Measurements from ENCODE around the gene P2RY14. TPM values are rescaled to one million over a fixed set of nuclear protein-coding genes. Genes with fewer than 3 reads are reported as not detected.

P2RY14 gene
- total RNA-seq, 4 donors from 2014 or later: 1.8 to 9.5 (median 2.5) TPM

DNA sequence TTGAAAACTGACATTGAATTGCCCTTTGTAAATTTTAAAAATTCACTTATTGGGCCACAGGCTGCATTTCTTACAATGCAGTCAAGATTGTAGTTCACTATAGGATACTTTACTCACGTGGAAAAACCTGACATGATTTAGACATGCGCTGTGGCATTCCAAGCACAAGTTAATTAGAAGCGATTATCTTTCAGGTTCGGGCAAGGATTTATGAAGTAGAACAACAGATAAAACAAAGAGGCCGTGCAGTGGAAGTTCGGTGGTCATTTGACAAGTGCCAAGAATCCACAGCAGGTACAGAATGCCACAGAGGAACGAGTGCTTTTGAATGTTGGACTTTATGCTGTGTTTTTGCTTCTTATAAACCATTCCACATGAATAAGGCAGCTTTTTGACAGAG is 113.1 kb downstream of the P2RY14 start:
- 87 to 91% methylated on average over 7 of the region's 7 CpGs for WGBS, 2 donors
- Histone ChIP-seq H3K4me3 (replicated peaks in 1 of 3) (no peak overlapping the region), H3K4me1 (peaks cover 0 to 9% of the 10 kb centered on the region in 2 donors), H3K9me3 (no peaks in the 10 kb centered on the region), H3K27me3 (no peaks in the 10 kb centered on the region), H3K27ac (no peak overlapping the region), H3K36me3 (no peaks in the 10 kb centered on the region)
- TF ChIP-seq CTCF (IDR thresholded peaks at IDR 0.05): no peak
- TF ChIP-seq POLR2A (IDR thresholded peaks at IDR 0.05): no peak
- no peak for DNase-seq
- intact Hi-C loops (cut with DNase I): loop anchor here (10.0 kb wide), 1 partner anchor 120 kb away; no protein-coding TSS in a partner anchor

Small RNA genes lying within 50 kb of the gene (small RNA-seq; reads per million reads assigned to genes)
- 5.8 reads per million, percentile 88 among the genes with 10 or more reads in this experiment for gene RNA5SP145

Other genes with a start within 250 kb of the P2RY14 start
- 10 to 100 TPM in 1 of 4 donors, 1 to 10 TPM in 3; 1.6 to 23.7 (median 4.0) TPM for gene MED12L, start 192.9 kb downstream of the P2RY14 start, total RNA-seq
- gene GPR171, start 75.3 kb downstream of the P2RY14 start, total RNA-seq: 1 to 10 TPM; 1.7 to 8.7 (median 2.3) TPM
- gene GPR87, start 38.3 kb upstream of the P2RY14 start, total RNA-seq: not detected
- gene P2RY13, start 51.0 kb upstream of the P2RY14 start, total RNA-seq: 1 to 10 TPM in 2 of 4 donors, under 1 TPM in 2; 0.63 to 1.8 (median 0.89) TPM
- 1 to 10 TPM in 2 of 4 donors, under 1 TPM in 2; 0.49 to 1.8 (median 1.1) TPM for gene P2RY12, start 106.2 kb upstream of the P2RY14 start, total RNA-seq
- 1 to 10 TPM; 2.4 to 6.8 (median 5.8) TPM for gene IGSF10, start 182.5 kb upstream of the P2RY14 start, total RNA-seq